Measurements from ENCODE around the gene ENOX2.

The ENOX2 gene

DNA sequence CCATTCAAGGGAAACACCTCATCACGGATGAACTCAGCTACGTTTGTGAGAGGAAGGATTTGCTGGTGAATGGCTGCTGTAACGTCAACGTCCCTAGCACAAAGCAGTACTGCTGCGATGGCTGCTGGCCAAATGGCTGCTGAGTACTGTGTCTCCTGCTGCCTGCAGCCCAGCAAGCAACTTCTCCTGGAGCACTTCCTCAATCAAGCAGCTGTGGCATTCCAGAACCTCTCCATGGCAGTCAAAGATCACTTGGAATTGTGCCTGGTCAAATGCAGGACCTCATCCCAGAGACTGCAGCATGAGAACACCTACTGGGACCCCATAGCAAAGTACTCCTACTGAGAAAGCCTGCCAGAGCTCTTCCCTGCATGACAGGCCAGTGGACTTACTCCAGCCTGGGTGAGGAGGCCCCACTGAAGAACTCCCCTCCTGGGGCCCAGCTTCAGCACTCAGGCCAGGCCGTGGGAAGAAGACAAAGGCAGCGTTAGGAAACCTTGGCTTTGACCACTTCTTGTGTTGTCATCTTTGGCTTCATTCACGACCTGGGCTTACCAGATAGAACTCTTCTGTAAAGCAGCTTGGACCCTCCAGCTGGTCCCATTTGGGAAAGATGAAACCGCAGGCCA lies 256.9 kb downstream of the ENOX2 start:
- Histone ChIP-seq H3K4me2 (ENCODE audit: low read length) (no peak overlapping the region), H3K9me3 (ENCODE audit: control insufficient read depth, insufficient read depth, low read length) (no peaks in the 10 kb centered on the region), H3K36me3 (ENCODE audit: control insufficient read depth, low read length) (no peaks in the 10 kb centered on the region), H3K27ac (ENCODE audit: low read depth, low read length) (no peak overlapping the region), H4K20me1 (ENCODE audit: control insufficient read depth, insufficient read depth, low read depth, low read length) (no peaks in the 10 kb centered on the region), H3K4me1 (ENCODE audit: control insufficient read depth, low read length) (no peaks in the 10 kb centered on the region), H3K9me2 (replicated peaks; ENCODE audit: control insufficient read depth, low read length) (no peaks in the 10 kb centered on the region), H3K4me3 (ENCODE audit: low read length) (no peak overlapping the region), H3K27me3 (ENCODE audit: control insufficient read depth, low read length) (no peaks in the 10 kb centered on the region), H3K79me2 (ENCODE audit: control insufficient read depth, low read length) (no peaks in the 10 kb centered on the region), H3F3A (ENCODE audit: control insufficient read depth, insufficient read depth) (no peaks in the 10 kb centered on the region)
- TF ChIP-seq, protein P1, sequence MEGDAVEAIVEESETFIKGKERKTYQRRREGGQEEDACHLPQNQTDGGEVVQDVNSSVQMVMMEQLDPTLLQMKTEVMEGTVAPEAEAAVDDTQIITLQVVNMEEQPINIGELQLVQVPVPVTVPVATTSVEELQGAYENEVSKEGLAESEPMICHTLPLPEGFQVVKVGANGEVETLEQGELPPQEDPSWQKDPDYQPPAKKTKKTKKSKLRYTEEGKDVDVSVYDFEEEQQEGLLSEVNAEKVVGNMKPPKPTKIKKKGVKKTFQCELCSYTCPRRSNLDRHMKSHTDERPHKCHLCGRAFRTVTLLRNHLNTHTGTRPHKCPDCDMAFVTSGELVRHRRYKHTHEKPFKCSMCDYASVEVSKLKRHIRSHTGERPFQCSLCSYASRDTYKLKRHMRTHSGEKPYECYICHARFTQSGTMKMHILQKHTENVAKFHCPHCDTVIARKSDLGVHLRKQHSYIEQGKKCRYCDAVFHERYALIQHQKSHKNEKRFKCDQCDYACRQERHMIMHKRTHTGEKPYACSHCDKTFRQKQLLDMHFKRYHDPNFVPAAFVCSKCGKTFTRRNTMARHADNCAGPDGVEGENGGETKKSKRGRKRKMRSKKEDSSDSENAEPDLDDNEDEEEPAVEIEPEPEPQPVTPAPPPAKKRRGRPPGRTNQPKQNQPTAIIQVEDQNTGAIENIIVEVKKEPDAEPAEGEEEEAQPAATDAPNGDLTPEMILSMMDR (IDR thresholded peaks at IDR 0.05; ENCODE audit: low read depth, low read length, poor library complexity, severe bottlenecking): no peak
- TF ChIP-seq EZH2phosphoT487 (IDR thresholded peaks at IDR 0.05; ENCODE audit: borderline replicate concordance, low read length): no peak

GRCh38 chrX:130637591-130637990 lies 265.4 kb downstream of the ENOX2 start:
- TF ChIP-seq, protein P1 (IDR thresholded peaks at IDR 0.05; ENCODE audit: low read depth, low read length, poor library complexity, severe bottlenecking): no peak
- TF ChIP-seq EZH2phosphoT487 (IDR thresholded peaks at IDR 0.05; ENCODE audit: borderline replicate concordance, low read length): no peak
- Histone ChIP-seq H3K36me3 (ENCODE audit: control insufficient read depth, low read length) (no peaks in the 10 kb centered on the region), H3K9me3 (ENCODE audit: control insufficient read depth, insufficient read depth, low read length) (no peaks in the 10 kb centered on the region), H3K79me2 (ENCODE audit: control insufficient read depth, low read length) (no peaks in the 10 kb centered on the region), H3K27ac (ENCODE audit: low read depth, low read length) (no peak overlapping the region), H4K20me1 (ENCODE audit: control insufficient read depth, insufficient read depth, low read depth, low read length) (no peaks in the 10 kb centered on the region), H3K4me2 (ENCODE audit: low read length) (no peak overlapping the region), H3F3A (ENCODE audit: control insufficient read depth, insufficient read depth) (no peaks in the 10 kb centered on the region), H3K27me3 (ENCODE audit: control insufficient read depth, low read length) (no peaks in the 10 kb centered on the region), H3K9me2 (replicated peaks; ENCODE audit: control insufficient read depth, low read length) (no peaks in the 10 kb centered on the region), H3K4me3 (ENCODE audit: low read length) (no peak overlapping the region), H3K4me1 (ENCODE audit: control insufficient read depth, low read length) (no peaks in the 10 kb centered on the region)

DNA sequence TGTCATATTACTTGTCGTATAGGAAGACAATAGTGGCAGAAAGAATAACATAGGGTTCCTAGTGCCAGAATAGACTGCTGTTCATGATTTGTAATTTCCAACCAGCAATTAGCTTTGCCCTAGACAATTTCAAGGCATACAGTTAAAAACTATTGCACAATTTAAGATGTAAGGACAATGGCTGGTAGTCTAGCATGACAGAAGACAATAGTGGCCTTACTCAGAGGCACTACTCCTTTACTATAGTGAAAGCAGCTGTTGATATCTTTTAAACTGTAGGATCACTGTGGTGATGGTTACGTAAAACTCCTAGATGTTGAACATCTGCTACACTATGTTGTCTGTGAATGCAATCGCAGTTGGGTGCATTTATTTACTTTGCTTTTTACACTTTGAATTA lies 266.7 kb downstream of the ENOX2 start:
- H3F3A ChIP-seq (ENCODE audit: control insufficient read depth, insufficient read depth): no peaks in the 10 kb centered on the region
- TF ChIP-seq EZH2phosphoT487 (IDR thresholded peaks at IDR 0.05; ENCODE audit: borderline replicate concordance, low read length): no peak
- TF ChIP-seq, protein P1 (IDR thresholded peaks at IDR 0.05; ENCODE audit: low read depth, low read length, poor library complexity, severe bottlenecking): no peak
- no peaks in the 10 kb centered on the region for H4K20me1 ChIP-seq (ENCODE audit: control insufficient read depth, insufficient read depth, low read depth, low read length)
- no peaks in the 10 kb centered on the region for H3K4me1 ChIP-seq (ENCODE audit: control insufficient read depth, low read length)
- no peaks in the 10 kb centered on the region for H3K79me2 ChIP-seq (ENCODE audit: control insufficient read depth, low read length)
- H3K9me3 ChIP-seq (ENCODE audit: control insufficient read depth, insufficient read depth, low read length): no peaks in the 10 kb centered on the region
- no peak overlapping the region for H3K4me3 ChIP-seq (ENCODE audit: low read length)
- no peak overlapping the region for H3K4me2 ChIP-seq (ENCODE audit: low read length)
- H3K27me3 ChIP-seq (ENCODE audit: control insufficient read depth, low read length): no peaks in the 10 kb centered on the region
- H3K36me3 ChIP-seq (ENCODE audit: control insufficient read depth, low read length): no peaks in the 10 kb centered on the region
- H3K27ac ChIP-seq (ENCODE audit: low read depth, low read length): no peak overlapping the region
- H3K9me2 ChIP-seq (replicated peaks; ENCODE audit: control insufficient read depth, low read length): no peaks in the 10 kb centered on the region
